Endometrium (tissue), 2 donors: ENCODE results near the gene TSPAN9.

ENCODE experiments used
- FAIRE-seq: peaks from 2 replicates; lab custom pipeline; 2012; peaks lifted over from hg19 to GRCh38; lab: Jason Lieb, UNC
- donor health status: control.
- donor health status: control.

Gene TSPAN9

GRCh38 chr12:3277306-3277943, 200.2 kb downstream of the TSPAN9 start:
- no peak for FAIRE-seq

GRCh38 chr12:3278681-3279414, 201.7 kb downstream of the TSPAN9 start:
- no peak for FAIRE-seq

GRCh38 chr12:3279415-3279780, 202.2 kb downstream of the TSPAN9 start:
- no peak for FAIRE-seq

- FAIRE-seq = no peak
Measured at GRCh38 chr12:3279832-3280231, 202.7 kb downstream of the TSPAN9 start.

- FAIRE-seq = no peak
Measured at GRCh38 chr12:3280967-3281366, 203.8 kb downstream of the TSPAN9 start.

- no peak for FAIRE-seq
Measured at GRCh38 chr12:3281588-3282383, 204.6 kb downstream of the TSPAN9 start.

GRCh38 chr12:3282384-3282670, 205.1 kb downstream of the TSPAN9 start:
- FAIRE-seq = no peak

GRCh38 chr12:3283137-3283680, 206.0 kb downstream of the TSPAN9 start:
- no peak for FAIRE-seq

- FAIRE-seq = no peak
Measured at GRCh38 chr12:3284405-3284804, 207.2 kb downstream of the TSPAN9 start.

GRCh38 chr12:3285570-3285969, 208.4 kb downstream of the TSPAN9 start:
- FAIRE-seq = no peak

- FAIRE-seq = no peak
Measured at GRCh38 chr12:3288690-3289089, 211.5 kb downstream of the TSPAN9 start.

GRCh38 chr12:3289702-3290101, 212.5 kb downstream of the TSPAN9 start:
- FAIRE-seq = no peak

GRCh38 chr12:3291939-3292338, 214.8 kb downstream of the TSPAN9 start:
- FAIRE-seq = no peak

- no peak for FAIRE-seq
Measured at GRCh38 chr12:3292677-3293412, 215.7 kb downstream of the TSPAN9 start.

GRCh38 chr12:3293446-3294161, 216.4 kb downstream of the TSPAN9 start:
- no peak for FAIRE-seq

- no peak for FAIRE-seq
Measured at GRCh38 chr12:3294481-3294911, 217.3 kb downstream of the TSPAN9 start.

- no peak for FAIRE-seq
Measured at GRCh38 chr12:3295225-3295624, 218.0 kb downstream of the TSPAN9 start.

- no peak for FAIRE-seq
Measured at GRCh38 chr12:3295646-3296408, 218.6 kb downstream of the TSPAN9 start.

- no peak for FAIRE-seq
Measured at GRCh38 chr12:3296409-3296701, 219.2 kb downstream of the TSPAN9 start.

GRCh38 chr12:3298603-3299002, 221.4 kb downstream of the TSPAN9 start:
- FAIRE-seq = no peak
